Vagina (tissue), 2 donors: Measurements from ENCODE around the gene L3MBTL4. TPM values are rescaled to one million over a fixed set of nuclear protein-coding genes. Genes with fewer than 3 reads are reported as not detected.

Experiments used
- DNase-seq, 2 donors: peaks; one replicate each; pipeline ENCODE4 v3.0.0-alpha.2; 2017; ENCODE audit errors: extremely low spot score in 2 of 2
- H3K27ac ChIP-seq: fragments of 200-600 bp; sonication (generic); one replicate; pipeline ENCODE4 v1.5.1; 2019
- H3K27me3 ChIP-seq: fragments of 200-600 bp; sonication (generic); one replicate; pipeline ENCODE4 v1.5.1; 2019
- H3K36me3 ChIP-seq, 2 donors: fragments of 200-600 bp; sonication (generic); one replicate each; pipeline ENCODE4 v1.5.1; 2017 to 2019
- H3K4me1 ChIP-seq: fragments of 200-600 bp; sonication (generic); one replicate; pipeline ENCODE4 v1.5.1; 2019
- H3K4me3 ChIP-seq, 2 donors: fragments of 200-600 bp; sonication (generic); 1 replicate in 1 of 2; 2 replicates in 1 of 2; pipeline ENCODE4 v1.5.1; 2016 to 2019
- H3K9me3 ChIP-seq: fragments of 200-600 bp; sonication (generic); one replicate; pipeline ENCODE4 v1.5.1; 2019
- POLR2A ChIP-seq, 2 donors: fragments of 450-650 bp; IDR thresholded peaks; one replicate each; pipeline ENCODE4 v1.6.1; 2017; ENCODE audit warnings: antibody characterized with exemption in 2 of 2, mild to moderate bottlenecking in 2 of 2, moderate library complexity in 2 of 2
- POLR2AphosphoS5 ChIP-seq, 2 donors: sonication (generic); formaldehyde crosslinking; IDR thresholded peaks; one replicate each; pipeline ENCODE4 v1.9.0; 2017; ENCODE audit warnings: antibody characterized with exemption in 2 of 2, mild to moderate bottlenecking in 2 of 2, low read depth in 1 of 2; ENCODE audit not compliant: insufficient read depth in 1 of 2
- intact Hi-C: fragments of 100-400 bp; cut with DNase I; formaldehyde crosslinking; loops from one replicate; pipeline ENCODE4 v1.15.1; 2023
- total RNA-seq: library from RNA; depleted of rRNA; stranded (reverse); fragments of >200 nt; gene quantifications from one replicate; pipeline ENCODE4 v1.2.3, GENCODE V29; 2016
- TF ChIP-seq, protein P1 (sequence below), 3 experiments: fragments of 450-650 bp in 2 of 3; fragments of 200-600 bp in 1 of 3; sonication (generic) in 1 of 3; IDR thresholded peaks; one replicate each; pipeline ENCODE4 v1.5.1; 2017 to 2019; ENCODE audit warnings: antibody characterized with exemption in 3 of 3, mild to moderate bottlenecking in 2 of 3, moderate library complexity in 2 of 3

L3MBTL4 gene
- total RNA-seq, 1 donor from 2014 or later: 9.6 TPM

DNA sequence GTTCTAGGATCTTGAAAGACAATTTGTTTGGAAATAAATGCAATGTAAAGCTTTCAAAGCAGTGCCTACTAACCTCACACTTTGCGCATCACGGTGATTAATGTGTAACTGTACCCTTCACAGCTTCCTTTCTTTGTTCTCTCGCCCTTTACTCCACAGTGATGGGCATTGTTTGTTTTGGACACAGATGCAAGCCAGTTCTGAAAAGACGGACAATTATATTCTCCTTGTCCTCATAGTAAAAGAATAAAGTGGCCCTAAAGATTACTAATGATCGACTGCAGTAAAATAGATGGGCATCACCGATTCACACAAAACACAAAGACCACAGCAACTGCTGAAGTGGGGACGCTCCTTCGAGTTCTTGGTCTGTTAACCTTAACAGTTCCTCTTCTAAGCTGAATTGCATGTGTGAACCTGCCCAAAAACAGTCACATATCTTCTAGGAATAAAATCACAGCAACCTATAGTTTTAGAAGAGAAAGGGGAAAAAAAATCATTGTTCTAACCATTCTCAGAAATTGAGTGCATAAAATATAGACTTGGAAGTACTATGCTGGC lies 7.7 kb downstream of the L3MBTL4 start:
- TF ChIP-seq, protein P1, sequence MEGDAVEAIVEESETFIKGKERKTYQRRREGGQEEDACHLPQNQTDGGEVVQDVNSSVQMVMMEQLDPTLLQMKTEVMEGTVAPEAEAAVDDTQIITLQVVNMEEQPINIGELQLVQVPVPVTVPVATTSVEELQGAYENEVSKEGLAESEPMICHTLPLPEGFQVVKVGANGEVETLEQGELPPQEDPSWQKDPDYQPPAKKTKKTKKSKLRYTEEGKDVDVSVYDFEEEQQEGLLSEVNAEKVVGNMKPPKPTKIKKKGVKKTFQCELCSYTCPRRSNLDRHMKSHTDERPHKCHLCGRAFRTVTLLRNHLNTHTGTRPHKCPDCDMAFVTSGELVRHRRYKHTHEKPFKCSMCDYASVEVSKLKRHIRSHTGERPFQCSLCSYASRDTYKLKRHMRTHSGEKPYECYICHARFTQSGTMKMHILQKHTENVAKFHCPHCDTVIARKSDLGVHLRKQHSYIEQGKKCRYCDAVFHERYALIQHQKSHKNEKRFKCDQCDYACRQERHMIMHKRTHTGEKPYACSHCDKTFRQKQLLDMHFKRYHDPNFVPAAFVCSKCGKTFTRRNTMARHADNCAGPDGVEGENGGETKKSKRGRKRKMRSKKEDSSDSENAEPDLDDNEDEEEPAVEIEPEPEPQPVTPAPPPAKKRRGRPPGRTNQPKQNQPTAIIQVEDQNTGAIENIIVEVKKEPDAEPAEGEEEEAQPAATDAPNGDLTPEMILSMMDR (IDR thresholded peaks at IDR 0.05): no peak
- no peak for TF ChIP-seq POLR2AphosphoS5 (IDR thresholded peaks at IDR 0.05; ENCODE audit: insufficient read depth in 1 of 2, low read depth in 1 of 2)
- TF ChIP-seq POLR2A (IDR thresholded peaks at IDR 0.05): no peak
- no peak for DNase-seq

GRCh38 chr18:6406075-6406909 lies 8.4 kb downstream of the L3MBTL4 start:
- no peak for DNase-seq
- no peaks in the 10 kb centered on the region for H3K36me3 ChIP-seq

More for the DNA sequence above, 7.7 kb downstream of the L3MBTL4 start:
- Histone ChIP-seq H3K9me3 (no peaks in the 10 kb centered on the region), H3K36me3 (no peaks in the 10 kb centered on the region), H3K4me1 (peaks cover 20% of the 10 kb centered on the region), H3K4me3 (no peak overlapping the region), H3K27me3 (no peaks in the 10 kb centered on the region), H3K27ac (peak overlapping the region; percentile 40)
- intact Hi-C loops: no loop called here

GRCh38 chr18:6405237-6406074 lies 9.3 kb downstream of the L3MBTL4 start:
- intact Hi-C loops: no loop called here
- no peak overlapping the region for H3K27ac ChIP-seq

More at GRCh38 chr18:6406075-6406909, 8.4 kb downstream of the L3MBTL4 start:
- no peaks in the 10 kb centered on the region for H3K9me3 ChIP-seq
- TF ChIP-seq POLR2AphosphoS5 (IDR thresholded peaks at IDR 0.05; ENCODE audit: insufficient read depth in 1 of 2, low read depth in 1 of 2): peak in 1 of 2 donors; percentile 58
- TF ChIP-seq, protein P1 (IDR thresholded peaks at IDR 0.05): no peak
- intact Hi-C loops: no loop called here
- H3K27ac ChIP-seq: peak overlapping the region; percentile 40
- no peaks in the 10 kb centered on the region for H3K27me3 ChIP-seq
- H3K4me1 ChIP-seq: peaks cover 20% of the 10 kb centered on the region
- no peak overlapping the region for H3K4me3 ChIP-seq

GRCh38 chr18:6404834-6405233 lies 9.9 kb downstream of the L3MBTL4 start:
- Histone ChIP-seq H3K27me3 (no peaks in the 10 kb centered on the region), H3K4me3 (no peak overlapping the region), H3K27ac (no peak overlapping the region), H3K9me3 (no peaks in the 10 kb centered on the region), H3K36me3 (no peaks in the 10 kb centered on the region), H3K4me1 (peaks cover 20% of the 10 kb centered on the region)
- intact Hi-C loops: no loop called here
- DNase-seq: no peak
- TF ChIP-seq POLR2AphosphoS5 (IDR thresholded peaks at IDR 0.05; ENCODE audit: insufficient read depth in 1 of 2, low read depth in 1 of 2): no peak
- no peak for TF ChIP-seq POLR2A (IDR thresholded peaks at IDR 0.05)
- TF ChIP-seq, protein P1 (IDR thresholded peaks at IDR 0.05): no peak

More at GRCh38 chr18:6405237-6406074, 9.3 kb downstream of the L3MBTL4 start:
- Histone ChIP-seq H3K36me3 (no peaks in the 10 kb centered on the region), H3K4me3 (no peak overlapping the region), H3K27me3 (no peaks in the 10 kb centered on the region), H3K9me3 (no peaks in the 10 kb centered on the region), H3K4me1 (peaks cover 20% of the 10 kb centered on the region)
- TF ChIP-seq POLR2AphosphoS5 (IDR thresholded peaks at IDR 0.05; ENCODE audit: insufficient read depth in 1 of 2, low read depth in 1 of 2) (peak in 1 of 2 donors; percentile 16), POLR2A (IDR thresholded peaks at IDR 0.05) (no peak)
- no peak for DNase-seq

DNA sequence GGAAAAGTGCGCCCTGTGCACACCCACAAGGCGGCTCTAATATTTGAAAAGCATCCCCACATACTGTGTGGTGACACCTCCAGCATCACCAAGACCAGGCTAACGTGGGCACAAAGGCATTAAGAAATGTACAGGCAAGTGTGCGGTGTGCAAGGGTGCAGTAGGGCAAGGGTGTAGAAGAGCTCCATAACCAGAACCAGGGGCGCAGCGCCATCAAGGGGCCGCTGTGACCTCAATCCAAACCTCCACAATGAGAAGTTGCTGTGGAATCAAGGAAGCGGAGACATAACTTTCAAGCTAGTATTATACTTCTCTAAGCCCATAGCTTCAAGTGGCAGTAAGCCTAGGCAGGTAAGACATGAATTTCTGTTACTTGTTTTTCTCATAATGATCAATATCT lies 13.0 kb downstream of the L3MBTL4 start:
- DNase-seq: no peak
- Histone ChIP-seq H3K9me3 (no peaks in the 10 kb centered on the region), H3K4me1 (peaks cover 16% of the 10 kb centered on the region), H3K36me3 (no peaks in the 10 kb centered on the region), H3K27ac (no peak overlapping the region), H3K4me3 (no peak overlapping the region), H3K27me3 (no peaks in the 10 kb centered on the region)
- intact Hi-C loops: no loop called here
- no peak for TF ChIP-seq POLR2A (IDR thresholded peaks at IDR 0.05)
- no peak for TF ChIP-seq POLR2AphosphoS5 (IDR thresholded peaks at IDR 0.05; ENCODE audit: insufficient read depth in 1 of 2, low read depth in 1 of 2)
- TF ChIP-seq, protein P1 (IDR thresholded peaks at IDR 0.05): no peak
